H1 (cell line): ENCODE results near the gene FCRL2. TPM values are rescaled to one million over a fixed set of nuclear protein-coding genes. Genes with fewer than 3 reads are reported as not detected.

ENCODE experiments used
- CHD7 ChIP-seq: fragments of 300-600 bp; sonication (generic); IDR thresholded peaks from 2 replicates; pipeline ENCODE4 v1.7.1; 2012; ENCODE audit warnings: low read length, moderate library complexity, mild to moderate bottlenecking, inconsistent platforms; ENCODE audit not compliant: insufficient replicate concordance
- polyA plus RNA-seq, 7 experiments: library from polyadenylated mRNA; depleted of rRNA in 3 of 7; stranded (reverse) in 5 of 7; unstranded in 2 of 7; fragments of >200 nt in 5 of 7; fragments of 200-250 nt in 2 of 7; gene quantifications; 1 replicate in 5 of 7; 2 replicates in 1 of 7; 4 replicates in 1 of 7; pipeline versions ENCODE4 v1.2.1 to v1.2.3, GENCODE V29; 2011 to 2013; ENCODE audit warnings: missing spikeins in 2 of 7, mixed read lengths in 2 of 7
- total RNA-seq: library from RNA; stranded (reverse); fragmentation: NEBNext Ultra II Directional; extraction: Animal tissue kit (Norgen Biotek cat#: 25700); gene quantifications from 2 replicates; pipeline ENCODE4 v1.2.1, GENCODE V29; 2021

FCRL2 gene
- total and polyA plus RNA-seq, 2 of the 8 experiments (the other 6 are each of a cell fraction or from before 2014, with no cell fraction given), result not detected

GRCh38 chr1:157781048-157781447 lies 4.1 kb upstream of the FCRL2 start (continued):
- TF ChIP-seq CHD7, result no peak
